Adipose tissue (tissue), 3 donors: ENCODE results near the gene BRICD5. TPM values are rescaled to one million over a fixed set of nuclear protein-coding genes. Genes with fewer than 3 reads are reported as not detected.

ENCODE experiments used
- H3K27ac ChIP-seq: one replicate; pipeline ENCODE4 v1.5.1; 2013; ENCODE audit warnings: low read depth, low read length
- WGBS, 3 donors: extraction: QIAGEN DNeasy Blood & Tissue Kit; methylation state at CpG; one replicate each; pipeline ENCODE4 v1.1.7; 2013; 5-methylcytosine and 5-hydroxymethylcytosine counted together
- polyA plus RNA-seq, 3 donors: library from polyadenylated mRNA; stranded (reverse); fragments of 200-250 nt; gene quantifications; one replicate each; pipeline ENCODE4 v1.2.3, GENCODE V29; 2013
- donor health status: healthy with polysubstance abuse.
- donor health status: Bipolar disorder and iron deficiency.
- donor health status: healthy.

The BRICD5 gene
- polyA plus RNA-seq, 3 donors = 3.3 to 9.9 (median 9.2) TPM

DNA sequence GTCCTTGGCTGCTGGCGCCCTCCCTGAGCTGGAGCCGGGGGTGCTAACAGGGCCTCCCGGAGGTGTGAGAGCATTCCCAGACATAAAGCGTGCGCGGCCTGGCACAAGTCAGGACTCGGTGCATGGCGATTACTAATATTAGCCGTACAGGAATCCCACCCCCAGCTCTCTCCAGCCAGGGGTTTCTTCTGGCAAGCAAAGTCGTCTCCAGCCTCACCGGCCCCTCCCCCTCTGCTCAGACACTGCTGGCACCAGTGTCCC, 19.3 kb downstream of the BRICD5 start:
- WGBS, 3 donors = 84 to 93% (median 91%) methylated on average over 11 of the region's 11 CpGs
- no peak overlapping the region for H3K27ac ChIP-seq

- 77 to 88% (median 78%) methylated on average over 24 to 25 of the region's 25 CpGs for WGBS, 3 donors
- no peak overlapping the region for H3K27ac ChIP-seq
Measured at GRCh38 chr16:2190659-2191445, 19.8 kb downstream of the BRICD5 start.

GRCh38 chr16:2190002-2190658, 20.5 kb downstream of the BRICD5 start:
- WGBS, 3 donors = 75 to 87% (median 86%) methylated on average over 21 to 24 of the region's 24 CpGs
- no peak overlapping the region for H3K27ac ChIP-seq

GRCh38 chr16:2189252-2189893, 21.3 kb downstream of the BRICD5 start:
- 89 to 94% (median 89%) methylated on average over 25 of the region's 25 CpGs for WGBS, 3 donors
- H3K27ac ChIP-seq = no peak overlapping the region

- 93 to 94% (median 94%) methylated on average over 8 of the region's 8 CpGs for WGBS, 3 donors
- no peak overlapping the region for H3K27ac ChIP-seq
Measured at GRCh38 chr16:2188395-2188794, 22.3 kb downstream of the BRICD5 start.

DNA sequence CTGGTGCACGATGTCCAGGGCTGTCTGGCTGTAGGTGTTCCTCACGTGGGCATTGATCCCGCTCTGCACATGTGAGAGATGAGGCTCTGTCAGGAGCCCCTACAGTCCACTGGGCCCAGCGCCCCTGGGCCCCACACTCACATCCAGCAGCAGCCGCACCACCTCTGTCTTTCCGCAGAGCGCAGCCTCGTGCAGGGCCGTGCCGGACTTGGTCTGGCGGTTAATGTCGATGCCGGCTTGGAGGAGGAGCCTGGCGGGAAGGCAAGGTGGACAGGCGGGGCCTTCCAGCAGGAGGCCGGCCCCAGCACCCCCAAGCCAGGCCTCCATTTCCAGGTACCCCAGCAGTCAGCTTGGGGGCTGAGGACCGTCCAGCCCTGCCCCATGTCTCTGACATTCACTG, 23.5 kb downstream of the BRICD5 start:
- H3K27ac ChIP-seq = no peak overlapping the region
- 78 to 84% (median 82%) methylated on average over 17 of the region's 17 CpGs for WGBS, 3 donors

GRCh38 chr16:2186505-2186904, 24.2 kb downstream of the BRICD5 start:
- 80 to 94% (median 85%) methylated on average over 20 of the region's 20 CpGs for WGBS, 3 donors
- no peak overlapping the region for H3K27ac ChIP-seq

DNA sequence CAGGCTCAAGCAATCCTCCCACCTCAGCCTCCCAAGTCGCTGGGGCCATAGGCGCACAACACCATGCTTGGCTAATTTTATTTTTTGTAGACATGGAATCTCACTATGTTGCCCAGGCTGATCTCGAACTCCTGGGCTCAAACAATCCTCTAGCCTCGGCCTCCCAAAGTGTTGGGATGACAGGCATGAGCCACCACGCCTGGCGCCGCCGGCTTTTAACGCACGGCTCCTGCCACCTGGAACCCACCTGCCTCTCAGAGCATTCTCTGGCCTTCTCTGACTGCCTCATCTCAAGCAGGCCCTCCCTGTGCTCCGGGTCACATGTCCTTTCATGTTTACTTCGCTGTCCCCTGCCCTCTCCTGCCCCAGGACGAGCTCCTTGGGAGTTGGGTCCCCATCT, 24.6 kb downstream of the BRICD5 start:
- H3K27ac ChIP-seq = no peak overlapping the region
- WGBS, 3 donors = 90 to 92% (median 91%) methylated on average over 13 of the region's 13 CpGs

DNA sequence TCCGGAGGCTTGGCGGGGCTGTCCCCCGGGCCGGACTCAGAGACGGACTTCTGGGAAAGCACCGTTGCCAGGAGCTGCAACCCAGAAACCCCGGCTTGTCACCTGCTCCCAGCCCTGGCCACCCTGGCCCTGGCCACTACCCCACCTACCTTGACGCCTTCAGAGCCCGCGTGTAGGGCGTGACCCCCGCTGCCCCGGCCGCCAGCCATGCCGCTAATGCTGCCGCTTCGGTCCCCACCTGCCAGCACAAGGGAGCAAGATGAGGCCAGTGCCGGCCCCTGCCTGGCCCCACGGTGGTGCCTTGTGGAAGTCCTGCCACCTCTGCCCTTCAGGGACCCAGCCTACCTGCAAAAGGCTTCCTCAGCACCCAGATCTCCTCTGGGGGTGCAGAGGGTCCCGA, 25.7 kb downstream of the BRICD5 start:
- H3K27ac ChIP-seq = no peak overlapping the region
- WGBS, 3 donors = 80 to 87% (median 82%) methylated on average over 19 to 20 of the region's 20 CpGs

DNA sequence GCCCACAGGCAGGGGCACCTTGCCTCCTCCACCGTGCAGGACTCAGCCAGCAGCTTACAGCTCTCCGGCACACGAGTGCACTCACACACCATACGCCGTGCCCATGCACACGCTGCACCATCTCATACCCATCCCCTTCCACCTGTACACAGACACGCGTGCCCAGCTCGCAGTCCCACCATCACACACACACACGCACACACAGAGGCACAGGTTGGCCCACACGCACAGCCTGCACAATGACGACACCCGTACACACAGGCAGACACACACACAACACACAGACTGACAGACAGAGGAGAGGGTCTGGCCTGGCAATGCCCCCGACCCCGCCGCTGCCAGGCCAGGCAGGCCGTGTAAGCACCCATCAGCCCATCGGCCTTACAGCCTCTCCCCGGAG, 26.3 kb downstream of the BRICD5 start:
- WGBS, 3 donors = 83 to 90% (median 87%) methylated on average over 17 to 19 of the region's 19 CpGs
- H3K27ac ChIP-seq = no peak overlapping the region

- no peak overlapping the region for H3K27ac ChIP-seq
- WGBS, 3 donors = 91 to 93% (median 91%) methylated on average over 23 to 30 of the region's 30 CpGs
Measured at GRCh38 chr16:2183671-2184070, 27.0 kb downstream of the BRICD5 start.

- H3K27ac ChIP-seq = no peak overlapping the region
- WGBS, 3 donors = 90 to 92% (median 91%) methylated on average over 20 of the region's 20 CpGs
Measured at GRCh38 chr16:2181952-2182351, 28.7 kb downstream of the BRICD5 start.

DNA sequence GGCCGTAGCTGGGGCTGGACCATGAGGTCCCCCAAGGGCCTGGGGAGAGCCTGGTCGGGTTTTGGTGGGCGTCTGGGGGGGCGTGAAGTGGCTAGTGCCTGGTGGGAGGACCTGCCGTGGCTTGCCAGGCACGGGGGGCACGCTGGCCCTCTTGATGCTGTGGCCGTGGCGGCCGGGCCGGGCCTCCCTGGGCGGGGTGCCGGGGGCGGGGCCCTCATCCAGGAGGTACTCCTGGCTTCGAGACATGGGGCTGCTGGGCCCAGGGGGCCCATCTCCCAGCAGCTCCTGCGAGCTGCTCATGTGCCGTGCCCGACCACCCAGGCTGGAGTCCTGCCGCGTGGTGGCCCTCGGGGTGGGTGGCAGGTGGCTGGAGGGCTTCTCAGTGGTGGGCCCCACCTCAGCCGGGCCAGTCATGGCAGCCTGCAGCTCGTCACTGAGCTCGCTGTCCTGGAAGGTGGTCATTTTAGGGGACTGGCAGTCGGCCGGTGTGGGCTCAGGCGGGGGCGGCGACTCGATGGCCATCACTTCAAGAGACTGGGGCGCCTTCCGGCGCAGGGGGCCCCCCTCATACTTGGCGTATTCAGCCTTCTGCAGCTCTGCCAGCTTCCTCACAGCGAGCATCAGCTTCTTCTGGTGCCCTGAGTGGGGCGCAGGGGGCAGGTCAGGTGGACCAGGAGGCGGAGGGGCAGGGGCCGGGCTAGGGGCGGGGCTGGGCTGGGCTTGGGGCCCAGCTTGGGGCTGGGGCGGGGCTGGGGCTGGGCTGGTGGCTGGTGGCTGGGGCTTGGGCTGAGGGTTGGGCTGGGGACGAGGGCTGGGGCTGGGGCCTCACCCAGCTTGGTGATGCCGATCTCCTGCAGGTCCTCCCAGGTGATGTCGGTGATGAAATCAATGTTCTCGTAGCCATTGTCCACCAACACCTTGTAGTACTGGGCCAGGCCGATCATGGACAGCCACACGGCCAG, 29.4 kb downstream of the BRICD5 start:
- no peak overlapping the region for H3K27ac ChIP-seq
- WGBS, 3 donors = 83 to 91% (median 85%) methylated on average over 39 to 46 of the region's 46 CpGs

- no peak overlapping the region for H3K27ac ChIP-seq
- WGBS, 3 donors = 94 to 95% (median 95%) methylated on average over 34 to 43 of the region's 43 CpGs
Measured at GRCh38 chr16:2180461-2180860, 30.2 kb downstream of the BRICD5 start.

GRCh38 chr16:2179576-2179975, 31.1 kb downstream of the BRICD5 start:
- H3K27ac ChIP-seq = no peak overlapping the region
- 96 to 97% (median 97%) methylated on average over 23 to 31 of the region's 31 CpGs for WGBS, 3 donors

GRCh38 chr16:2179107-2179501, 31.6 kb downstream of the BRICD5 start:
- 26 to 61% (median 44%) methylated on average over 38 of the region's 50 CpGs for WGBS, 3 donors
- H3K27ac ChIP-seq = no peak overlapping the region

- 33 to 41% (median 37%) methylated on average over 46 to 105 of the region's 106 CpGs for WGBS, 3 donors
- no peak overlapping the region for H3K27ac ChIP-seq
Measured at GRCh38 chr16:2178321-2179106, 32.1 kb downstream of the BRICD5 start.

GRCh38 chr16:2177561-2177960, 33.1 kb downstream of the BRICD5 start:
- no peak overlapping the region for H3K27ac ChIP-seq
- 93 to 94% (median 94%) methylated on average over 20 of the region's 20 CpGs for WGBS, 3 donors
